Occipital lobe (tissue), 3 donors: Measurements from ENCODE around the gene USP4. TPM values are rescaled to one million over a fixed set of nuclear protein-coding genes. Genes with fewer than 3 reads are reported as not detected.
"Not testable (repeated sequence)": the region's sequence is repeated elsewhere in the genome, so short reads cannot be mapped to it uniquely, and the experiment has no call there.

Experiments
- DNase-seq: peaks from one replicate; lab custom pipeline; 2025; lab: John Stamatoyannopoulos, UW
- small RNA-seq: library from RNA; depleted of rRNA; stranded (forward); fragments of <200 nt; gene quantifications from one replicate; pipeline ENCODE3, GENCODE V24; 2014
- total RNA-seq: library from RNA; depleted of rRNA; stranded (reverse); fragments of >200 nt; gene quantifications from one replicate; pipeline ENCODE4 v1.2.3, GENCODE V29; 2014

The USP4 gene
- total RNA-seq, 1 donor from 2014 or later = 22.9 TPM

- no peak for DNase-seq
Measured at GRCh38 chr3:49255718-49256511, 83.9 kb downstream of the USP4 start.

- no peak for DNase-seq
Measured at GRCh38 chr3:49255112-49255511, 84.7 kb downstream of the USP4 start.

DNA sequence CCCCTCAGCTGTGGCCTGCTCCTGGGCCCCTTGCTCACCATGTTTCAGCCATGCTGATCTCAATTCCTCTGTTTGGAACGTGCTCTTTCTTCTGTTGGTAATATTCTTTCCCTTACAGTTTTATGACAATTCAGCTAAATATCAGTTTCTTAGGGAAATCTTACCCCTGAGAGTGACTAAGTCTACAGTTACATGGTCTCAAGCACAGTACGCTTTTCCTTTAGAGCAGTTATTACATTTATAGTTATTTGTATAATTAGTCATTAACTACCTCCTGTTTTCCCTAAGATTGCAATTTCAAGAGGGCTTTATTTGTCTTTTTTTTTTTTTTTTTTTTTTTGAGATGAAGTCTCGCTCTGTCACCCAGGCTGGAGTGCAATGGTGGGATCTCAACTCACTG, 86.3 kb downstream of the USP4 start:
- DNase-seq = no peak

- DNase-seq = no peak
Measured at GRCh38 chr3:49248840-49249227, 91.0 kb downstream of the USP4 start.

- no peak for DNase-seq
Measured at GRCh38 chr3:49244581-49245205, 95.2 kb downstream of the USP4 start.

- not testable (repeated sequence) for DNase-seq
Measured at GRCh38 chr3:49240091-49240490, 99.8 kb downstream of the USP4 start.

DNA sequence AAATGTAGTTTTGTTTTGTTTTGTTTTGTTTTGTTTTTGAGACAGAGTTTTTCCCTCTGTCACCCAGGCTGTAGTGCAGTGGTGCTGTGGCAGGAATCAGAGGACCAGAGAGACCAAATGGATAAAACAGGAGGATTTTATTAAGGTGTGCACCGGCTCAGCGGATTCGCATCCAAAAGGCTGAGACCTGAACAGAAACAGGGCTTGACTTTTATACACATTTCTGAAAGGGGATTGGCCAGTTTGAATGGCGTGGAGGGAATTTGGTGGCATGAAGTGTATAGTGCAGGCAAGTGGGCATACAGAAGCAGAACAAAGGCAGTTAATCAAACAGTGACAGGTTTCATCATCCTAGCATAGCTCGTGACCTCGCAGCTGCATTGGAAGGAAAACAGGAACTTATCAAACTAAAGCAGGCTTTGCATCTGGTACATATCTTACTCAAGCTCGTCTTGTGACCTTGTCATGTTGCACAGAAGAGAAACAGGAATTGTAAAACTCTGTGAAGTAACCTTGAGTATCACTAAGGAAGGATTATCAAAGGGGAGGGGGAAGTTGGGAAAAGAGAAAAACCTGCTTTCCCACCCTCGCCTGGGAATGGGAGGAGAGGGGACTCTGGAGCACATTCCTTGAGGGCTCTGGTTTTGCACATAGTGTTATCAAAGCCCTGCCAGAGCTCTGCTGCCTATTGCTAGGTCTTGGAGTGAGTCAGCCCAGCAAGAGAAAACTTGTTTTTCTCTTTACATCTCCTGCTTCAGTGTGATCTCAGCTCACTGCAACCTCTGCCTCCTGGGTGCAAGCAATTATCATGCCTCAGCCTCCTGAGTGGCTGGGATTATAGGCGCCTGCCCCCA, 101.4 kb downstream of the USP4 start:
- no peak for DNase-seq

DNA sequence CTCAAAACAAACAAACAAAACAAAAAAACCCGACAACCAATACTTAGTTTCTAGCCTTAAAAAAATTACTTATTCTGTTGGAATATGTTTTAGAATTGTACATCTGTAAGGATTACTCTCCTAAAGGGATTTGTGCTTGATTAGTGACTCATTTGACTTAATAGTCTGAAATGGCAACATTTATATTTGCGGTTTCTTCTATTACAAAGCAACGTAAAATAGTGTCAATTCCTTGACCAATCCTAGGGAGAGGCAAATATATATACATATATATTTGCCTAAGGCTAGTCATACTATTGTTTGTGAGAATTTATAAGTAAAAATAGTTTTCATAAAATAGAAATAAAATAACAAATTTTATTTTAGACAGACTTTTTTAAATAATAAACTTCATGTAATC, 102.5 kb downstream of the USP4 start:
- no peak for DNase-seq

DNA sequence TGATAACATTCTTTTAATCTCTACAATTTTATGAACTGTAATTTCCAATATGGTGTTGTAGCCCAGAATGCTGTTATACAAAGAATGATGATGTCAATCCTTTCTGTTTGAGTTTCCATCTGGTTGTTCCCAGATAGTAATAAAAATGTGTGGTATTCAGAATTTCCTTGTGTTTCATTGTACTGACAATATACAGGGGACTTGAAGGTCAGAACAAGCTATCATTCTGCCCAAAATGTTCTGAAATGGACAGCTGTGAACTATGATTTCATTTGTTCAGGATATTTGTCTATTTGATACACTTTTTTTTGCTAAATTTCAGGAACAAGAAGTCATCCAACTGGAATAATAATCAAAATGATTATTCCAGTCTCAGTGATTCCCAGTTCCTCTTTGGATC, 103.6 kb downstream of the USP4 start:
- DNase-seq = no peak

DNA sequence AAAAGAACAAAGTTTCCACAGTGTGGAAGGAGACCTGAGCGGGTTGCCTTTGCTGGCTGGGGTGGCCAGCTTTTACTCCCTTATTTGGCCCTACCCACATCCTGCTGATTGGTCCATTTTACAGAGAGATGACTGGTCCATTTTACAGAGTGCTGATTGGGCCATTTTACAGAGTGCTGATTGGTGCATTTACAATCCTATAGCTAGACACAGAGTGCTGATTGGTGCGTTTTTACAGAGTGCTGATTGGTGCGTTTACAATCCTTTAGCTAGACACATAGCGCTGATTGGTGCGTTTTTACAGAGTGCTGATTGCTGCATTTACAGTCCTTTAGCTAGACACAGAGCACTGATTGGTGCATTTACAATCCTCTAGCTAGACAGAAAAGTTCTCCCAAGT, 111.0 kb downstream of the USP4 start:
- not testable (repeated sequence) for DNase-seq

Small RNA genes lying within 50 kb of the gene (small RNA-seq; reads per million reads assigned to genes)
- gene AC121247.2 (not detected), gene MIR4271 (not detected), gene RF00019 (not detected)

Other genes starting within 250 kb of the USP4 start
- gene QRICH1, start 246.0 kb downstream of the USP4 start, total RNA-seq = 113 TPM
- 197 TPM for gene QARS1, start 235.3 kb downstream of the USP4 start, total RNA-seq
- 49.0 TPM for gene USP19, start 219.2 kb downstream of the USP4 start, total RNA-seq
- gene LAMB2, start 207.0 kb downstream of the USP4 start, total RNA-seq = 47.6 TPM
- gene CCDC71, start 173.7 kb downstream of the USP4 start, total RNA-seq = 18.6 TPM
- gene KLHDC8B, start 168.5 kb downstream of the USP4 start, total RNA-seq = 11.7 TPM
- gene C3orf62, start 62.8 kb downstream of the USP4 start, total RNA-seq = 3.9 TPM
- 57.6 TPM for gene GPX1, start 18.3 kb upstream of the USP4 start, total RNA-seq
- gene RHOA, start 71.9 kb upstream of the USP4 start, total RNA-seq = 146 TPM
- gene TCTA, start 72.4 kb upstream of the USP4 start, total RNA-seq = 10.1 TPM
- 0.62 TPM for gene AMT, start 82.4 kb upstream of the USP4 start, total RNA-seq
- 12.3 TPM for gene NICN1, start 89.3 kb upstream of the USP4 start, total RNA-seq
- 21.2 TPM for gene DAG1, start 130.2 kb upstream of the USP4 start, total RNA-seq
- 7.3 TPM for gene BSN, start 214.4 kb upstream of the USP4 start, total RNA-seq